HK-2 (cell line): ENCODE results near the gene FRMD4A.

Experiments
- DNase-seq: peaks from one replicate; pipeline ENCODE4 v3.0.0-alpha.2; 2018; ENCODE audit not compliant: unreplicated experiment

Gene FRMD4A

GRCh38 chr10:14340051-14340744 is 9.5 kb upstream of the FRMD4A start:
- no peak for DNase-seq

- DNase-seq, result no peak
These were observed 6.0 kb upstream of the FRMD4A start for GRCh38 chr10:14336736-14337135.

GRCh38 chr10:14334771-14335170 is 4.0 kb upstream of the FRMD4A start:
- DNase-seq, result no peak

- DNase-seq, result no peak
These were observed 2.9 kb upstream of the FRMD4A start for GRCh38 chr10:14333606-14334005.

DNA sequence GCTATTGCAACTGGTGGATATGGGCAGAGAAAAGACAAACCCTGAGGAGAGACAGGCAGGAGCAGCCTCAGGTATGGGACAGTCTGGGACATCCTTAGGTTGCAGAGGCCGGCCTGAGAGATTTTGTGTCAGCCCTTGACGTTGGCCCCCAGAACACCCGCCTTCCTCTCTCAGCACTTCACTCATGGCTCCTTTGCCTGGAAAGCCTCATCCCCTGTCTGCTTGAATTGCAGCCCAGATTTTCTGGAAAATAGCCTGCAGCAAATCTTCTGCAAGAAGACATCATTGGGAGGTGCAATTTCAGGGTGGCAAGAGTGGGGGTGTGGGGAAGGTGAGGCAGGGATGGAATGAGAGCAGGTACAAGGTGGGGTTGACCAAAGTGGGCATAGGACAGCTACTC is 2.2 kb upstream of the FRMD4A start:
- DNase-seq, result no peak

DNA sequence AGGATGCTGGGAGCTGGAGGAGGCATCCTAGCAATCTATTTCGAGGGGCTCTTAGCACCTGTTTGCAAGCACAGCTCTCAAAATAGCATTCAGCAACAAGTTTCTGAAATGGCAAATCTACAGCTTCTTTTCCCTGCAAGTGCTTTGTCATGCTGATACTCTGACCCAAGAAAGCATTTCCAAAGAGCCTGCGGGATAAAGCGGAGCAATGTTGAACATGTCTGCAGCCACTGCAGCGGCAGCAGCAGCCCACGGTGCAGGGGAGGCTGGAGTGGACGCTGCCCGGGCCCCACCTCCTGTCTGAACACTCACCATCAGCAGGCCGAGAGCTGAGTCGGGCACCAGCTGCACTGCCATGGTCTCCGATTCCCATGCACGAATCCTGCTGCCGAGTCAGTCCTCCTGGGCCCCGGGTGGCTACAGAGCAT is 964 bp downstream of the FRMD4A start:
- no peak for DNase-seq

DNA sequence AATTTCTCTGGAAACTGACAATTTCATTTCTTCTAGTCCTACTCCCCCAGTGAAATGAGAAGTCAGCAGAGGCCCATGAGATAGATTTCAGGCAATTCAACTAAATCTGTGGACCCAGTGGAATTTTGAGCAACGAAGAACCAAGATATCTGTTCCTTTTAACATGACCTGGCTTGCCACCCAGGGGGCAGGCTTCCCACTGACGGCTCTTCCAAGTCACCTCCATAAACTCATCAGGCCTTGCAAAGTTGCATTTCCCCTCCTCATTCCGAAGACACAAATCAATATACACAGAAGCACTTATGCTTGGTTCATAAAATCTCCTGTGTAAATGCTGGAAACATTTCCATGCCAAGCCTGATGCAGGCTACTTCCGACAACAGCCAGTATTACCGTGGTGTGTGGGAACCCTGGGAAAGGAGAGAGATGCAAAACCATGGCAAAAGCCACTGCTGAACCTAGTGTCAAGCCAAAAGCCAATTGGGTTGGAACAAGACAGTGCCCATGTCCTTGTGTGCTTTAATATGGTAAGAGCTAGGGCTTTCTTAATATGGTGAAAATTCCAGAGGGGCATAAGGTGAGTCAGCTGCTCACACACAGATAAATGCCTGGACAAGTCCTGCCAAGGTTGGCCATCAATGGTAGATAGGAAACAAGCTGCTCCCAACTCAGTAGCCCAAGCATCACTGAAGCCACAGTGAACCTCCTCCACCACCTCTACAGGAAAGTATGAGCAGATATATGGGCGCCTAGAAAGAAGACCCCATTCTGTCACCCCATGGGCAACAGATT is 1.6 kb downstream of the FRMD4A start:
- DNase-seq, result no peak

GRCh38 chr10:14327527-14327926 is 3.2 kb downstream of the FRMD4A start:
- no peak for DNase-seq

DNA sequence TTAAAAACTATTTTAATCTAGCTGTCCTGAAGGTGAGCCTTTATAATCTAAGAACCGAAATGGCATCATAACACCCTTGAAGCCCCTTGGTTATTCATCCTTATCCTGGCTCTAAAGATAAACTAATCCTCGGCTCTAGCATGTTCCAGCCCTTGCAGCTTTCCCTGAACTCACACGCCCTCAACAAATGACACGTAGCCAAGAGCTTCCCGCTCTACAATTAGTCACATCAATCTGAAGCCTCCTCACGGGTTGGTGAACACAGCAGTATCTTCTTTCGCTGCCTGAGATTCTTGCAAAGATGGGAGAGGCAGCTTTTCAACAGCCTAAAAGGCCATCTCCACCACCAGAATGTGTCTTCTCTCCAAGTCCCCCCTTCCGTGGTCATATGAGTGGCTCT is 4.1 kb downstream of the FRMD4A start:
- no peak for DNase-seq

- no peak for DNase-seq
These were observed 5.3 kb downstream of the FRMD4A start for GRCh38 chr10:14325325-14325955.

DNA sequence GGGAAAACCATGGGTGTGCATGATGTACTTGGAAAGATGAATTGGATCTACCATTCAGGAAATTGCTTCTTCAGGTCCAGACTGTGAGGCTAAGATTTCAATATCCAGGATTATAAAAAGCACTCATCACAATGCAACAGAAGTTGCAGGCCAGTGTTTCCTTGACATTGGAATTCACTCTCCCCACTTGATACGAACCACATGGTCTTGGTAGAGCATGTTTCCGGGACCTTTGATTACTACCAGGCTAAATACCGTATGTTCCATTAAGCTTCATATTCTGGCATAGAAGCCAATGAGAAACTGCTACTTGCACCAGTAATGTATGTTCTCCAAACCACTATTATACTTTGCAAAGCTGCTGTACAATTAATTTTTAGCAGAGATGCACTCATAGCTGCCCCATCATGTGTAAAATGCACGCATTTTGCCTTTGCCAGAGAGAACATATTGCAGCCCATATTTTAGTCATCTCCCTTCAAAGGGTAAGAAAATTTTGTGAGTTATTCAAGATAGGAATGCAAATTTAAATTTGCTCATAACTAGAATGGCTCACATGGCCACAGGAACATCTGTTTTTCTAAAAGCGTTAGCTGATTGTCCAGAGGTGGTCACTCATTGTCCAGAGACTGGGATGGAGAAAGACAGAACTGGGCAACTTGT is 8.1 kb downstream of the FRMD4A start:
- DNase-seq, result no peak

DNA sequence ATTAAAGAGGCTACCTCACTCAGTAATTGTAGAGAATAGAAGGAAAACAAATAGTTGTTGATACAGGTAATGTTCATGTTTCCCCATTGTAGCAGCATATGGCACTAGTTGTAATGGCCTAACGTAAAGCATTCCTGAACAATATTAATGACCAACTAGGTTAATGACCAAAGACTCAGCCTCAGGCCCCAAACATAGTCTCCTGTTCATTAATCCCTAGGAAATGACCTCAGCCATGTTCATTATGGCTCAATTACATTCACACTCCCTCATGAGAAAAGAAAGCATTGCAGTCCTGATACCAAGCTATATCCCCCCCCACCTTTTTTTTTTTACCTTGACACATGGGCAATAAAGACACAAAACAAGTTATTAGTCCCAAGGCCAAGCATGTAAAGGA is 12.7 kb downstream of the FRMD4A start:
- DNase-seq, result no peak

DNA sequence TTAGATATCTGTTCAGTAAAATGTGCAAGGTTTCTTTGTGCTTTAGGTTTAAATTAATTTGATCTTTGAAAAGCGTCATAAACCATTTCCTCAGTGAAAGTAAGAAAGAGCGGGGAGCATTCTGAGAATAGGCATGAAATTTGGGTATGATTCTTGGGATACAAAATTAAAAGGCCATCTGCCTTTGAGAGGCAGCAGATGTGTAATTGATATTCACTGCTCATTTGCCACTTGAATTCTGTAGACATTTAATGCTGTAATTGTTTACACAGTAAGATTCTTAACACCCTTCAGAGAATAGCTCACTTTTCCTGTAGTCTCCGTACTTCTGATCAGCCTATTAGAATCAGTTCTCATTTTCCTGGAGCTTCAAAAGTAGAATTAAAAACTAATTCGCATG is 18.7 kb downstream of the FRMD4A start:
- DNase-seq, result no peak

DNA sequence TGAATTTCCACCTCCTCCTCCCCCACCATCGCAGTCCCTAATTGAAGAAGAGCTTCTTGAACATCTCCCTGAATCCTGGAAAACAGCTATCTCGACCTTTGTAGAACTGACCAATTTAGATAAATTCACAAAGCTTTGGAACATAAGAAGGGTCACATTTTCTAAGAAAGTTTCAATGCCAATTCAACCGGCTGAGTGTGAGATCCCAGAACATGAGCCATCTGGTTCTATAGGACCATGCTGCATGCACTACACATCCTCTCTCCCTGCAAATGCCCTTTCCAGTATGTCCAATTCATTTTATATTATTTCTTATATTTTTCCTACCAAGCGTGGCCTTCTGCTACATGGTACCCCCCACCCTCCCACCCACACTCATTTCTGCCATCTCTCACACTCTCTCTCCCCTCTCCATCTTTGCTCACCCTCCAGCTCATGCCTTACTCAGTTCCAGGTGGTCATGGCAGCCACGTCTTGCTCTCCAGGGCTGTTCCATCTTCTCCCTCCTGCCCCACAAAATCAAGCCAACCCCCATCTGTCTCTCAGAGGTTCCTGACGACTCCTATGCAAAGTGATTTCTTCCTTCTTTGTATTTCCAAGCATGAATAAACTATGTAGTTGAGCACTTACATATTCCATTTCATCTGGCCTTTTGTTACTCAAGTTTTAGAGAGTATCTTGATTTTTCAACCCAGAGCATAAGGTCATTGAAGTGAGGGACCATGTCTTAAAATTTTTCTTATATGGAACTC is 19.3 kb downstream of the FRMD4A start:
- DNase-seq, result no peak

GRCh38 chr10:14309593-14309992 is 21.1 kb downstream of the FRMD4A start:
- DNase-seq, result no peak

DNA sequence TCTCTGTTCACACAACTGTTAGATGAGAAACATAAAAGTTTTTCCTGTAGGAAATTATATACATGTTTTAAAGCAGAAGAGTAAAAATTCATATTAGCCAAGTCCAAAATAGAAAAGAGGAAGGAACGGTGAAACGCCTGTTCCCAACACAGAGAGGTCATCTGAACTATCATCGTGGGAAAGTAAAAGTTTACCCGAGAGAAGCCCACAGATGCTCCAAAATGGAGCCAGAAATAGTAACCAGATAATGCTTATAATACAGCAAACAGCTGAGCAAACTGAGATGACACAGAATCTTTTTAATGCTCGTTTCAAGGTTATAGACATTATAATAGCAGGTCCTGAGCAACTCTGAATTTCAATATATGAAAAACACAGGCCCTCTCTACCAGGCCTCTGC is 24.5 kb downstream of the FRMD4A start:
- no peak for DNase-seq

DNA sequence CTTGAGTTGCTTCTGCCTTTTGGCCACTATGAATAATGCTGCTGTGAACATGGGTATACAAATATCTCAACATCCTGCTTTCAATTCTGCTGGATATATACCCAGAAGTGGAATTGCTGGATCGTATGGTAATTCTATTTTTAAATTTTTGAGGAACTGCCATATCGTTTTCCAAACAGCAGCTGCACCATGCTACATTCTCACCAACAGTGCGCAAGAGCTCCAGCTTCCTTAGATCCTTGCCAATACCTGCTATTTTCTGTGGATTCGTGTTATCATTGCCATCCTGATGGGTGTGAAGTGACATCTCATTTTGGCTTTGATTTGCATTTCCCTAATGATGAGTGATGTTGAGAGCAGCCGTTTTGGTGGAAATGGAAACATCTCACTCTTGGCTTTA is 26.7 kb downstream of the FRMD4A start:
- no peak for DNase-seq

DNA sequence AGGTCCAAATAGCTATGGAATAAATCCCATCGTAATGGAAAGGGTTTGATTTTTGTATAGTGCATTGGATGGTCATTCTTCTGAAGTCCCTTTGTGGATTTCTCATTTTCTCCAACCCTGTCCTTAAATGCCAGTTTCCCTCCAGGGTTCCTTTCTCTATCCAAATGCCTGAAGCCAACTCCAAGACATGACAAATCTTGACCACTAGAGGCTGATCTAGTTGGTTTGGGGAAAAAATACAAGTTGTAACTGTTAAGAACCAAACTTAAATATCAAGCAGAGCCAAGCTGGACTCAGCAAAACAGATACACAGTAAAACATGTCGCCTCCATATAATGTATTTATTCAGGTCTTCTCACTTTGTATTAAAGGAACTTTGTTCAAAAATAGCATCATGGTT is 28.7 kb downstream of the FRMD4A start:
- no peak for DNase-seq

DNA sequence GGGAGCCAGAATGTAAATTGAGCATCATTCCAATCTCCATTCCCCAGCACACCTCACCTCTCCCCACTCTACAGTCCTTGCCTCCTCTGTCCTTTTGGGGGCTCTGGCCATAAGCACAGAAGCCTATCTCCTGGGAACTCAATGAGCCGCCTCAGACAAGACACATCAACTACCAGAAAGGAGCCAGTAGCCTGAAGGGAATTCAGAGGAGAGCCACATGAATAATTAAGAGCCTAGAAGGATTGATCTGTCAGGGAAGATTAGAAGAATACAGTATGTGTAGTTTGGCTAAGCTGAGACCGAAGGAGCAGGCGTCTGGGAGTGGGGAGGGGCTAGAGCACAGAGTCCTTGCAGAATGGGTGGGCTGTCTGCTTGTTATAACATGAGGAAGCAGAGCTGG is 31.2 kb downstream of the FRMD4A start:
- no peak for DNase-seq

DNA sequence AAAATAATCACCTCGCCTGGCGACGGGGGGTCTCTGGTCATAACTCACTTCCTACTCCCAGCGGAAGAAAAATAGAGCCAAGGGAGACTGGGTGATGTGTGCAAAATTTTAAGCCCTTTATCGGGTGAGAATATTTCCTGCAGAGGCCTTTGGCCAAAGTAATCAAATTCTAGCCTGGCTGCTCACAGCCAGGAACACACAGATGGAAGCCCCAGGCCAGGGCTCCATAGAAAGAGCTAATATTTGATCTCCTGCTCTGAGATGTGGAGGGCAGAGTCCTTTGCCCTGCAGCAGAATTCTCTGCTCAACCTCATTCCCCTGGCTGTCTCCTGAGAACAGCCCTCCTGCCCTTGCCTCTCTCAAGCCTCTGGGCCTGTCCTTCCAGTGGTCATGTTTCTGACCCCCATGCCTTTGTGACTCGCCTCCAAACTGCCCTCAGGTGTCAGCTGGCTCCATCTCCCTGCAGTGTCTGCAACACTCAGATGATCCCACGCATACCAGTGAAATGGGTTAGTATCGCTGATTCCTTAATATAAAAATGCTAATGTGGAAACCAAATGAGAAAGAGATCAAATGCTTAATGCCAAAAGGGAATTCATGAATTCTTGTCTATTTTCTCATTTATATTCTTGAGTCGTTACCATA is 34.5 kb downstream of the FRMD4A start:
- DNase-seq, result no peak

GRCh38 chr10:14294347-14295059 is 36.2 kb downstream of the FRMD4A start:
- DNase-seq, result no peak
